Natural killer cell (primary cell): ENCODE measurements around the gene TTC23L. TPM values are rescaled to one million over a fixed set of nuclear protein-coding genes. Genes with fewer than 3 reads are reported as not detected.

ENCODE experiments used
- ATAC-seq, 3 donors: fragments of 150-1000 bp in 2 of 3; fragments of 200-7000 bp in 1 of 3; cut with Tn5 transposase; 1 replicate in 1 of 3; 2 replicates in 2 of 3; pipeline ENCODE4 v1.10.0; 2021; ENCODE audit warnings: mild to moderate bottlenecking in 2 of 3, moderate library complexity in 2 of 3
- DNase-seq, 2 donors: peaks; one replicate each; pipeline versions ENCODE4 v3.0.0 to v3.0.0-alpha.2; 2013 to 2021; ENCODE audit warnings: mixed read lengths in 1 of 2
- H3K27ac ChIP-seq: one replicate; pipeline ENCODE4 v1.5.1; 2013; ENCODE audit warnings: mild to moderate bottlenecking, low read length
- H3K27me3 ChIP-seq: one replicate; pipeline ENCODE4 v1.6.1; 2013; ENCODE audit warnings: low read length; ENCODE audit not compliant: control insufficient read depth, insufficient read depth
- H3K36me3 ChIP-seq: one replicate; pipeline ENCODE4 v1.6.1; 2013; ENCODE audit warnings: low read length; ENCODE audit not compliant: control insufficient read depth, insufficient read depth
- H3K4me1 ChIP-seq: one replicate; pipeline ENCODE4 v1.6.1; 2013; ENCODE audit warnings: low read length; ENCODE audit not compliant: control insufficient read depth, insufficient read depth
- H3K4me3 ChIP-seq: one replicate; pipeline ENCODE4 v1.5.1; 2013; ENCODE audit warnings: low read length
- H3K9me3 ChIP-seq: one replicate; pipeline ENCODE4 v1.6.1; 2013; ENCODE audit warnings: low read length; ENCODE audit not compliant: control insufficient read depth, insufficient read depth
- H3K27ac Mint-ChIP-seq, 2 donors: one replicate each; pipeline ENCODE4 v1.8.0; 2022; ENCODE audit warnings: mild to moderate bottlenecking in 2 of 2, mixed read lengths in 2 of 2, moderate library complexity in 1 of 2
- H3K27me3 Mint-ChIP-seq, 2 donors: one replicate each; pipeline ENCODE4 v1.8.0; 2022; ENCODE audit warnings: low read depth in 2 of 2, mixed read lengths in 2 of 2
- H3K36me3 Mint-ChIP-seq: one replicate; pipeline ENCODE4 v1.8.0; 2022; ENCODE audit warnings: mixed read lengths
- H3K4me1 Mint-ChIP-seq, 2 donors: one replicate each; pipeline ENCODE4 v1.8.0; 2022; ENCODE audit warnings: mixed read lengths in 2 of 2
- H3K4me3 Mint-ChIP-seq: one replicate; pipeline ENCODE4 v1.8.0; 2022; ENCODE audit warnings: mild to moderate bottlenecking, moderate library complexity, mixed read lengths
- H3K9me3 Mint-ChIP-seq, 2 donors: one replicate each; pipeline ENCODE4 v1.8.0; 2022; ENCODE audit warnings: mixed read lengths in 2 of 2
- CTCF ChIP-seq: fragments of 200-600 bp; IDR thresholded peaks from one replicate; pipeline ENCODE4 v1.8.0; 2022; ENCODE audit warnings: antibody characterized with exemption
- WGBS: methylation state at CpG from one replicate; pipeline ENCODE4 v1.1.7; 2013; ENCODE audit warnings: missing lambda C conversion rate; ENCODE audit not compliant: insufficient coverage; 5-methylcytosine and 5-hydroxymethylcytosine counted together
- intact Hi-C: fragments of 100-400 bp; cut with micrococcal nuclease; formaldehyde crosslinking; loops from one replicate; pipeline ENCODE4 v1.14.2; 2022
- total RNA-seq, 4 donors: library from RNA; stranded (reverse); fragments of 120-200 nt in 1 of 4; gene quantifications; one replicate each; pipeline versions ENCODE4 v1.2.3 to v1.2.4, GENCODE V29; 2013 to 2022

TTC23L gene
- total RNA-seq, 3 donors from 2014 or later (not counting 1 experiment from before 2014, with no cell fraction given), result 0.48 TPM; not detected in 2

- WGBS, result 80% methylated on average over 2 of the region's 2 CpGs
- Mint-ChIP-seq H3K27ac (no peak overlapping the region), H3K4me3 (no peak overlapping the region), H3K4me1 (no peaks in the 10 kb centered on the region), H3K36me3 (no peaks in the 10 kb centered on the region), H3K27me3 (peaks cover 0 to 3% of the 10 kb centered on the region in 2 donors), H3K9me3 (no peaks in the 10 kb centered on the region)
- Histone ChIP-seq H3K27me3 (no peaks in the 10 kb centered on the region), H3K27ac (no peak overlapping the region), H3K4me3 (no peak overlapping the region), H3K4me1 (no peaks in the 10 kb centered on the region), H3K9me3 (no peaks in the 10 kb centered on the region), H3K36me3 (no peaks in the 10 kb centered on the region)
- no peak for DNase-seq
- no peak for ATAC-seq
- intact Hi-C loops, result no loop called here
- no peak for TF ChIP-seq CTCF
Observed at GRCh38 chr5:34858790-34859189, 19.8 kb downstream of the TTC23L start.

- H3K9me3 ChIP-seq, result no peaks in the 10 kb centered on the region
- no peak overlapping the region for H3K4me3 Mint-ChIP-seq
- TF ChIP-seq CTCF, result no peak
- H3K9me3 Mint-ChIP-seq, result no peaks in the 10 kb centered on the region
- no peaks in the 10 kb centered on the region for H3K36me3 Mint-ChIP-seq
- H3K27me3 Mint-ChIP-seq, result peaks cover 0 to 3% of the 10 kb centered on the region in 2 donors
- intact Hi-C loops, result no loop called here
- no peaks in the 10 kb centered on the region for H3K4me1 Mint-ChIP-seq
- no peaks in the 10 kb centered on the region for H3K4me1 ChIP-seq
- DNase-seq, result no peak
- no peaks in the 10 kb centered on the region for H3K36me3 ChIP-seq
- no peaks in the 10 kb centered on the region for H3K27me3 ChIP-seq
- no peak overlapping the region for H3K4me3 ChIP-seq
- no peak overlapping the region for H3K27ac ChIP-seq
- no peak overlapping the region for H3K27ac Mint-ChIP-seq
- 84% methylated on average over 4 of the region's 5 CpGs for whole genome bisulfite sequencing
- ATAC-seq, result no peak
Observed at GRCh38 chr5:34859253-34859652, 20.3 kb downstream of the TTC23L start.

GRCh38 chr5:34863946-34864345 lies 25.0 kb downstream of the TTC23L start:
- Mint-ChIP-seq H3K36me3 (no peaks in the 10 kb centered on the region), H3K4me1 (no peaks in the 10 kb centered on the region), H3K27ac (no peak overlapping the region), H3K9me3 (no peaks in the 10 kb centered on the region), H3K27me3 (peaks cover 0 to 3% of the 10 kb centered on the region in 2 donors), H3K4me3 (no peak overlapping the region)
- no peak for DNase-seq
- Histone ChIP-seq H3K36me3 (no peaks in the 10 kb centered on the region), H3K27ac (no peak overlapping the region), H3K4me3 (no peak overlapping the region), H3K9me3 (no peaks in the 10 kb centered on the region), H3K4me1 (no peaks in the 10 kb centered on the region), H3K27me3 (no peaks in the 10 kb centered on the region)
- no peak for TF ChIP-seq CTCF
- intact Hi-C loops, result no loop called here
- no peak for ATAC-seq
- 53% methylated on average over 3 of the region's 3 CpGs for WGBS

- Histone ChIP-seq H3K27ac (no peak overlapping the region), H3K9me3 (no peaks in the 10 kb centered on the region), H3K4me3 (no peak overlapping the region), H3K27me3 (no peaks in the 10 kb centered on the region), H3K4me1 (no peaks in the 10 kb centered on the region), H3K36me3 (no peaks in the 10 kb centered on the region)
- H3K36me3 Mint-ChIP-seq, result no peaks in the 10 kb centered on the region
- no peak for DNase-seq
- no peak for ATAC-seq
- WGBS, result 100% methylated on average over 2 of the region's 2 CpGs
- no peaks in the 10 kb centered on the region for H3K4me1 Mint-ChIP-seq
- H3K27ac Mint-ChIP-seq, result no peak overlapping the region
- H3K4me3 Mint-ChIP-seq, result no peak overlapping the region
- no peak for TF ChIP-seq CTCF
- intact Hi-C loops, result no loop called here
- H3K9me3 Mint-ChIP-seq, result no peaks in the 10 kb centered on the region
- peaks cover 0 to 3% of the 10 kb centered on the region in 2 donors for H3K27me3 Mint-ChIP-seq
Observed at GRCh38 chr5:34865091-34865490, 26.1 kb downstream of the TTC23L start.
